H7 (cell line): ENCODE results near the gene FLAD1. TPM values are rescaled to one million over a fixed set of nuclear protein-coding genes. Genes with fewer than 3 reads are reported as not detected.
A peak's percentile ranks its signal among the peaks of the same experiment; 100 is the strongest.

Source experiments
- DNase-seq: peaks from one replicate; pipeline ENCODE4 v3.0.0; 2012
- H3K27me3 ChIP-seq: 2 replicates; pipeline ENCODE4 v1.6.0; 2011; ENCODE audit warnings: mild to moderate bottlenecking, low read length; ENCODE audit not compliant: control insufficient read depth, insufficient read depth
- H3K36me3 ChIP-seq: replicated peaks from 2 replicates; pipeline ENCODE4 v1.5.1; 2011; ENCODE audit warnings: low read length; ENCODE audit not compliant: control insufficient read depth, insufficient read depth
- H3K4me3 ChIP-seq: 2 replicates; pipeline ENCODE4 v1.5.1; 2011; ENCODE audit warnings: low read depth, mild to moderate bottlenecking, control low read depth, low read length, moderate library complexity; ENCODE audit not compliant: insufficient read depth
- total RNA-seq: library from RNA; depleted of rRNA; stranded (reverse); fragments of >200 nt; shearing (Covaris generic); gene quantifications from 2 replicates; pipeline ENCODE4 v1.2.3, GENCODE V29; 2014

Gene FLAD1
- total RNA-seq, 1 experiment from 2014 or later, result 177 TPM

DNA sequence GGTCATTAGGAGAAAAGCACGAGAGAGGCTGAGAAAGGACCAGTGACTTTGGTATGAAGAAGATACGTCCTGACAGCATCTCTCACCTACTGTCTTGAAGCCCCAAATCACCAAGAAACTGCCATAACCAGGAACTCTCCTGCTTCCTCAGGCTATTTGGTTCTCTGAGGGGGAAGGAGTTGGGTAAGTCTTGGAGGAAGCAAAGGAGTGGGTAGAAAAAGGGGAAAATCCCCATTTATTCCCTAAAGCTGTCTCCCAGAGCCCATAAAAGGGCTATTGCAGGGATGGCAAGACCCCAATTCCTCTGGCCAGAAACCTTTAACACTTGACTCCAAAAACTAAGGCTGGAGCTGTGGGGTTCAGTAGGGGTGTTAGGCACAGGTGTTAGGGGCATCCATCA lies 25.1 kb upstream of the FLAD1 start:
- Histone ChIP-seq H3K4me3 (no peak overlapping the region), H3K36me3 (peaks cover 6% of the 10 kb centered on the region), H3K27me3 (no peaks in the 10 kb centered on the region)
- no peak for DNase-seq

DNA sequence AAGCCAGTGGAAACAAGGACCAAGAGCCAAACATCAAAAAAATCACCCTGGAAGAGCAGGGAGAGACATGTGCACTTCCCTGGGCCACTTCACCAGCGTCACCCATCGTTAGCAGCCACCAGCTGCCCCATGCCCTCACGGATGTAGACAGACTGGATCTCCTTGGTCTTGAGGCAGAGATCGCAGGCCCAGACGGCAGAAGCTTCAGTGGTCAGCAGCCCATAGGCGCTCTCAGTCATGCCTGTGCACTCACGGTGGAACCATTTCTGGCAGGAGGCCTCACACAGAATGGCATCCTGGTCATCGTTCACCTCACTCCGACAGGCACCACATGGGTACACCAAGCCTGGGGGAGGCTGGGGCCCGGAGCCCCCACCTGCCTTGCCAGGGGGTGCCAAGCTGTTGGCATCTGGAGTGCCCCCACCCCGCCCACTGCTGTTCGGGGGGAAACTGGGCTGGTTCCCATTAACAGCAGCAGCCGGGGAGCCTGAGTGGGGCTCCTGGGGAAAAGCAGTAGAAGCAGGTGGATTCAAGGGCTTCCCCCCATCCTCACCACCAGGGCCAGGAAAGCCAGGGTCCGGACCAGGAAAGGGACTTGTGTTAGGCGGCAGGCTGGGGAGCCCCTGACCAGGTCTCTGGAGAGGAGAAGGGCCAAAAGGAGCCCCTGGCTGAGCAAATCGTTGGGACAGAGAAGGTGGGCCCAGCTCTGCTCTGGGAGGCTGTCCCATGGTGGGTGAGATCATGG lies 24.3 kb upstream of the FLAD1 start:
- H3K36me3 ChIP-seq, result peaks cover 12% of the 10 kb centered on the region
- H3K27me3 ChIP-seq, result no peaks in the 10 kb centered on the region
- no peak for DNase-seq
- no peak overlapping the region for H3K4me3 ChIP-seq

DNA sequence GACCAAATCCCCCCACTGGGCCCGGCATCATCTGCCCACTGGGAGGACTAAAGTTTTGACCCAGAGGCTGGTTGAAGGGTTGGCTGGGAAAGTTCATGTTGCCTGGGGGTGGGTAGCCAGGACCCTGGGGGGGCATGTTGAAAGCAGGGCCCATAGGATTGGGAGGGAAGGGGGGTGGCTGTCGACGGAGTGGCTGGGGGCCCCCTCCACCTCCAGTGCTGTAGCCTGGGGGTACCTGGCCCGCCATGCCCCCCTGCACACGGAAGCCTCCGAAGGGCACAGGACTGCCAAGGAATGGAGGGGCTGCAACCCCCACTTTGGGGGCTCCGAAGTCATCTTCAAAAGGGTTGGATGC lies 23.7 kb upstream of the FLAD1 start:
- Histone ChIP-seq H3K4me3 (no peak overlapping the region), H3K36me3 (peaks cover 14% of the 10 kb centered on the region), H3K27me3 (no peaks in the 10 kb centered on the region)
- DNase-seq, result no peak

DNA sequence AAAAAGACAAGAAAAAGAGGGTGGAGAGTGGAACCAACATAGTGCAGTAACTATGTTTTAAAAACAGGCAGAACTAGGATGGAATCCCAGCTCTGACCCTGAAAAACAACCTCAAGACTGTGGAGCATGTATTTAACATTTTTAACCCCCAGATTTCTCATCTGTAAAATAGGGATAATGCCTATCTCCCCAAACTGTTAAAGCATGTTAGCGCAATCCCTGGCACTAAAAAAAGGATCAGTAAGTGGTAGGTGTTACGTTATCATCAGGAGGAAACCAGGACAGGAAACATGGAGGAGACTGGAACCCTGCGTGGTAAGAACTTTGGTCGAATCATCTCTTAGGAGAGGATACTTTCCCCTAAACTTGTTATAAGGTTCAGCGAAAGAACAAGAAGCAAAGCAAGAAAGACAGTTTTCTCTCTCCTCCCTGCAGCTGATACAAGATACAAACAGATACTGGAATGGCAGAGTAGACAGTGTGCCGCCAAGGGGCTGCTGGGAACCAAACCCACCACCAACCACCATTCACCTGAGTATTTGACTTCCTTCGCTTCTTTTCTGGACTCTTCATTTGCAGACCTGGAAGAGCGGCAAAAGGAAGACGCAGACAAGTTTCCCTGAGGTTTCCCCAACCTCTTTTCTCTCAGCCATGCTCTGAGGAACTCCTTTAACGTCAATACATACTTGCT lies 22.6 kb upstream of the FLAD1 start:
- Histone ChIP-seq H3K27me3 (no peaks in the 10 kb centered on the region), H3K4me3 (peak overlapping the region; percentile 88), H3K36me3 (peaks cover 22% of the 10 kb centered on the region)
- DNase-seq, result no peak

DNA sequence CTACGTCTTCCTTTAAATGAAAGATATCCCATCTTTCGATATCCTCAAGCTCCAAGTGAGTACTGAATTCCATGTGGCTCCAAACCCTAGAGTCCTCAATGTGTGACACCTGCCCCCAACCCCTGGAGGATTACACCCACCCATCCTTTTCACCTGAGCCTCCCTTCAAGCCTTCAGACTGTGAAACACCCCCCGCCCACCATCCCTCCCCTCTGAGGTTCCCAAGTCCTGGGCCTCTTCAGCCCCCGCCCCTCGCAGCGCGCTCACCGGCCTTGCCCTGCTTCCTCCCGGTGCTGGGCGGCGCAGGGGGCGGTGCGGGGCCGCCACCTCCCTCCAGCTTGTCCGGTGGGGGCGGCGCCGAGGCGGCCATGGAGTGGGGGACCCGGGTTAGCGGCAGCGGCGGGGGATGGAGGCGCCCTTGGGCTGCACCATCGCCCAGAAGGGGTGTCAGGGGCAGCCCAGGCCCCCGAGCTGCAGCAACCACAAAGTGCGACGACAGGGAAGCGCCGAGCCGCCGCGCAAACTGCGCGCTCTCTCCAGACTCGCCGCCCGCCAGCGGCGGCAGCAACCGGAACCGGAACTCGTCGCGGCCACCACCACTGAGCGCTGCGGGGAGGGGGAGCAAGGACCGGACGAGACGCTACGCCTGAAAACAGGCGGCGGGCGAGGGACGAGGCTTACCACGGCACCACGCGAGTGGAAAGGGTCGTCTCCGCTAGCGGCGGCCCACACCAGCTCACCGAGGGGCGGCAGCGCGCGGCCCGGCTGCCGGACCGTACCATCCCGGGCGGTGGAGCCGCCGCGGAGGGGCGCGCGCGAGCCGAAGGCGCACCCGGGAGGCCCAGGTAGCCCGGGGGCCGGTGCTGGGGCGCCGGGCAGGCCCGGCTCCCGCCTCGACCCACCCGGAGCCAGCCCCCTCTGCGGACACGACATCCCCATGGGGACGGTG lies 21.7 kb upstream of the FLAD1 start, which contains the start of gene PYGO2:
Gene PYGO2 (minus strand): TSS at position 576 of the 949 bp plus-strand sequence. CDS start 206 bp downstream, at position 370.
- Histone ChIP-seq H3K27me3 (no peaks in the 10 kb centered on the region), H3K4me3 (peak within 1 kb of the TSS; percentile 88), H3K36me3 (peaks cover 31% of the 10 kb centered on the region)
- peak; percentile 96 for DNase-seq

DNA sequence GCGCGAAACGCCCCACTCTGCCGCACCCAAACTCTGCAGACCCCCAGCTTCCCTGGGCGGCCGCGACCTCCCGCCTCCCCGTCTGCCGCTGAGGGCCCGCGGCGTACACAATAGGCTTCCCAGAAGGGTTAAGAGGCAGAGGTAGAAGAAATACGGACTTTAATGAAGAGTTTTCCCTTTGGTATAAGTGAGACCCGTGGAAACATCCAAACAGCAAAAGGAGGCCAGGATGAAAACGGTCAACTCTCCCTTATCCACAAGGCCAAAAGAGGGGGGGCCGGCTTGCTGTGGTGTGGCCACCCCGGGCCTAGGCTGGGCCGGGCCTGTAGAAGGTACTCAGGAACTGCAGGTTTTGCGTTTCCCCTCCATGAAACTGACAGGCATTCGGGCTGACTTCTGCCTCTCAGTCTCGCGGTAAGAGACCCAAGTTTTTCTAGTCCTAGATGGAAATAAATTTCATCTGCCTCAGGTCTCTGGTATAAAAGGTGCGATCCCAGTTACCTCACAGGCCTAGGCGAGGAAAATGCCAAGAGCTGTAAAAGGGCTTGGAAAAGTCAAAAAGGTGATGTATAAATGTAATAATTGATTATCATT lies 20.9 kb upstream of the FLAD1 start:
- Histone ChIP-seq H3K27me3 (no peaks in the 10 kb centered on the region), H3K36me3 (peaks cover 38% of the 10 kb centered on the region), H3K4me3 (peak overlapping the region; percentile 88)
- peak; percentile 82 for DNase-seq

DNA sequence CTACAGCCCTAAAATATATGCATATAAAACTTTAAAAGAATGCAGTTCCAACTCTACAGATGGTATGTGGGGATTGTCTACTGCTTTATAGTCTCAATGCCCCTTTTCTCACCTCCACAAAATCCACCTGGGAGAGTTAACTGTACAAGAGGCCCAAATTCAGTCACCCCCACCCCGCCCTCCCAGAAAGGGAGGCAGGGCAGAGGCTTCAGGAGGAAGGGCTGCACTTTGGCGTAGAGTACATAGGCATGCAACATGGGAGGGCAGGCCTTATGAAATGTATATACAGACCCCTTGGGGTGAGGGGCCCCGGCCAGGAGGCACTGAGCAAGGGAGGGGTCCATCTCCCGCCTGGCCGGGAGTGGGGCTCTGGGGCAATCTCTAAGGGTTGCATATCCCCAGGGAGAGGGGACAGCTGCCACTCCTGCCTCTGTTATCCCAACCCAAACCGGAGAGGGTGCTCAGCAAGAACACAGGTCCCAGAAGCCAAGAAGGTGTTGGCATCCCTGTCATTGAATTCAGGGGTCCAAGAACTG lies 20.3 kb upstream of the FLAD1 start:
- DNase-seq, result no peak
- Histone ChIP-seq H3K36me3 (peaks cover 44% of the 10 kb centered on the region), H3K4me3 (no peak overlapping the region), H3K27me3 (no peaks in the 10 kb centered on the region)

DNA sequence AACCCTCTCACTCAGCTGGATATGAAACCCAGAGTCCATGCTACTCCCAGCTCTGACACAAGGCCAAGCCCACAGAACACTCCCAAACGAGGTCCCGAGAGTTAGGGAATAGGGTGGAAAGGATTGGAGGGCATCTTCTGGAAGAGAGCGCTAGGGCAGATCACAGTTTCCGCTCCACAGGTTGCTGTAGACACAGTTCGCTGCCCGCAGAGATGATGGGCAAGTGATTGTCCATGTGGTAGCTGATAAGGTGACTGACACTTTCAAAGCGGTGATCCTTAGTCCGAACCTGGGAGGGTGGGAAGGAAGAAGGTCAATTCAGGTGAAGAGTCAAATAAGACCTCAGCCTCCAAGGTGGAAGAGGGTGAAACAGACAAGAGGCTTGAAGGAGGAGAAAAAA lies 19.5 kb upstream of the FLAD1 start:
- no peak for DNase-seq
- H3K27me3 ChIP-seq, result no peaks in the 10 kb centered on the region
- no peak overlapping the region for H3K4me3 ChIP-seq
- peaks cover 51% of the 10 kb centered on the region for H3K36me3 ChIP-seq

DNA sequence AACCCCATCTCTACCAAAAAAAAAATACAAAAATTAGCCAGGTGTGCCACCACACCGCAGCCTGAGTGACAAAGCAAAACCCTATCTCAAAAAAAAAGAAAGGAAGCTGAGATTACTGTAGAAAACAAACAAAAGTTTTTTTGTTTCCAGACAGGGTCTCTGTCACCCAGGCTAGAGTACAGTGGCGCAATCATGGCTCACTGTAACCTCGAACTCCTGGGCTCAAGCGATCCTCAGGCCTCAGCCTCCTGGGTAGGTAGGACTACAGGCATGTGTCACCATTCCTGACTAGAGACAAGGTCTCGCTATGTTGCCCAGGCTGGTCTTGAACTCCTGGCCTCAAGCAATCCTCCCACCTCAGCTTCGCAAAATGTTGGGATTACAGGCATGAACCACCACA lies 18.8 kb upstream of the FLAD1 start:
- Histone ChIP-seq H3K36me3 (peaks cover 49% of the 10 kb centered on the region), H3K27me3 (no peaks in the 10 kb centered on the region), H3K4me3 (no peak overlapping the region)
- no peak for DNase-seq

DNA sequence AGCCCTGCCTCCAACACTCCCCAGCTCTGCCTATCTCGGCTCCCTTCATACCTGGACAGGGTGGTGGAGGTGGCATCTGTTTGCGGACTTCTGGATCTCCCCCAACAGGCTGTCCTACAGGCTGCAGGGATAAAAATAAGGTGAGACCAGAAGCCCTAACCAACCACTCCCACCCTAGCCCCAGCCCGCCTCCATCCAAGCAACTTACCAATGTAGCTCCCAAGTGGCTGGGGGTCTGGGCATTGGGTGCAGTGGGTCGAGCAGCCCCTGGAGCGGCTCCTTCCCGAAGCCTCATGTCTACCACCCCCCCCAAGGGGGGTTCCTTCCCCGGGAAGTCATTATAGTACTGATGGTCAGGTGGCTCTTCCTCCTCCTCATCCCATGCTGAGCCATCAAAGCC lies 17.0 kb upstream of the FLAD1 start:
- Histone ChIP-seq H3K36me3 (peaks cover 46% of the 10 kb centered on the region), H3K4me3 (no peak overlapping the region), H3K27me3 (no peaks in the 10 kb centered on the region)
- no peak for DNase-seq

DNA sequence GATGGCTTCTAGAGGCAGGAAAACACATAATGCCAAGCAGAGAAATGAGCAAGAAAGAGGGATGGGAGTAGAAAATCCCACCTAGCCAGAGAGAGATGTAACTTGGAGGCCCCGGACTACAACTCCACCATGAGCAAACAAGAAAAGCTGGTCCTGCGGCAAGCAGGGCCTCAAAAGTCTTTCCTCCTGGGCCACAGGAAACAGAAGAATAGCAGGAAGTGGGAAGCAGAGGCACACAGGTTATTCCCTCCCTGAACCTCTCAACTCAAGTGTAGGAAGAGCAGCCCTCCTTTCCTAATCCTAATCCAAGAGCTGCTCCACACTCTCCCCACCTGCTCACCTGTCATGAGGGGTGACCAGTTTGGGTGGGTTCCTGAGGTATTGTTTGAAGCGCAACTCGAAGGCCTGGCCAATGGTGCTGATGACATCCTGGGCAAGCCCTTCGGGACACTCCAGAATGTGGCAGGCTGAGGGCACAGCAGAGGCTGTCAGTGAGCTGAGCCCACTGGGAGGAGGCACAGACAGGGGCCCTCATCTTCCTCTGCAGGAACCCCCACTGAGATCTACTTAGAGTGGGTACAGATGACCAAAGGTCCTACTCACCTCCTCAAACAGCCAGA lies 15.7 kb upstream of the FLAD1 start:
- Histone ChIP-seq H3K27me3 (no peaks in the 10 kb centered on the region), H3K4me3 (no peak overlapping the region), H3K36me3 (peaks cover 46% of the 10 kb centered on the region)
- no peak for DNase-seq

DNA sequence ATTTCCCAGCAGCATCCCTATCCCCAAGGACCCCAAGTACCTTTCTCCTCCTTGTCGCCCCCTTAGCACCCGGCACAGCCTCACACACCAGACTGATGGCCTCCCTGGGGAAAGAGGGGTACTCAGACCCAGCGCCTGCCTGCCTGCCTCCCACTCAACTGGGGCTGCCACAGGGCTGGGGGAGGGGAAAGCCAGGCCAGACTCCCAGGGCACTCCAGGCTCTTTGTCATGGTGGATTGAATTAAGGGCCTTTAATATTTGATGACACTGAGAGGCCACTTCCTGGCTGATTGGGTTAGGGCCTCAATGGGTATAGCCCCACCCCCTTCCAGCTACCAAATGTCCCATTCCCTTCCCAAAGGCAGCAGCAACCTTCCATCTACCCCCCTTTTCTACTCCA lies 14.4 kb upstream of the FLAD1 start:
- Histone ChIP-seq H3K36me3 (peaks cover 41% of the 10 kb centered on the region), H3K4me3 (peak overlapping the region; percentile 89), H3K27me3 (no peaks in the 10 kb centered on the region)
- DNase-seq, result no peak

DNA sequence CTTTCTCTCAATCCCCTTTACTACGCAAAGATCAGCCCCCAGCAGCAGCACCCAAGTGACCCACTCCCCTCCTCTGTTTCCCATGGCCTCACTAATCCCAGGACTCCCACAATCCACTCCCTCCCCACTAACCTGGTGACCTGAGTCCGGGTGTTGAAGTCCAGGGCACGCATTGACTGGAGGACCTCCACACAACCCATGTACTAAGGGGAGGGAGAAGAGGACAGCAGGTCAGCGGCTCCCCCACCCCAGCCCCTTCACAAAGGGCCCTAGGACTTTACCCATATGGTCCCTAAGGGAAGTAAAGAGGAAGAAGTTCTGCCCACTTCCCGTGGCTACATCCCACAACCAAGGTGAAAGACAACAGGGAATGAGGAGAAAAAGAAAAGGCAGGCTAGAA lies 13.9 kb upstream of the FLAD1 start:
- DNase-seq, result no peak
- Histone ChIP-seq H3K4me3 (peak overlapping the region; percentile 89), H3K36me3 (peaks cover 38% of the 10 kb centered on the region), H3K27me3 (no peaks in the 10 kb centered on the region)
